H54 (cell line): ENCODE data around the gene SLCO3A1.
"Not testable (repeated sequence)": the region's sequence is repeated elsewhere in the genome, so short reads cannot be mapped to it uniquely, and the experiment has no call there.

Experiments used
- DNase-seq: peaks from one replicate; pipeline ENCODE4 v3.0.0; 2011; ENCODE audit warnings: low spot score, mixed read lengths; ENCODE audit not compliant: insufficient read length
- FAIRE-seq: peaks from 3 replicates; lab custom pipeline; 2011; peaks lifted over from hg19 to GRCh38; lab: Jason Lieb, UNC
- POLR2A ChIP-seq: IDR thresholded peaks from 2 replicates; pipeline ENCODE4 v1.6.1; 2011; ENCODE audit warnings: low read depth, mild to moderate bottlenecking, low read length

Gene SLCO3A1

GRCh38 chr15:92061511-92062195 is 208.1 kb downstream of the SLCO3A1 start:
- DNase-seq = no peak
- FAIRE-seq = no peak
- TF ChIP-seq POLR2A = no peak

GRCh38 chr15:92062505-92062904 is 209.0 kb downstream of the SLCO3A1 start:
- DNase-seq (no peak), FAIRE-seq (no peak)
- no peak for TF ChIP-seq POLR2A

DNA sequence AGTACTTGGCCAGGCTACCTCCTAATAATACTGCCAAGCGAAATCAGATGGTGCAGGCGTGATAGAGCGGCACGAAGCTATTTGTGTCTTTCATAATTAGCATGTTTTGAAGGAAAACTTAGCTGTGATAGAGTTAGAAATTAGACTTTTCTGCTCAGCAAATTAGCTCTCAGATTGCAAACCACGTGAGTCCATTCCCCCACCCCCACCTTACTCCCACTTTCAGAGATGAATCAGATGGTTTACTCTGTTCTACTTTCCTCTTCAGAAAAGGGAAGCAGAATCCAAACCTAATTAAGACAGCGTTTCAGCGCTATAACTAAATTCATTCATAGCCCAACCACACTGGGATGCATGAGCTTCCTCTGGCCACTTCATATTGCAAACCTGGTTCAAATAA is 214.6 kb downstream of the SLCO3A1 start:
- no peak for TF ChIP-seq POLR2A
- DNase-seq = no peak
- no peak for FAIRE-seq

GRCh38 chr15:92069308-92070250 is 216.1 kb downstream of the SLCO3A1 start:
- DNase-seq = peak; percentile 55
- peak; percentile 52 for FAIRE-seq
- no peak for TF ChIP-seq POLR2A

GRCh38 chr15:92070251-92070650 is 216.7 kb downstream of the SLCO3A1 start:
- not testable (repeated sequence) for FAIRE-seq, DNase-seq

DNA sequence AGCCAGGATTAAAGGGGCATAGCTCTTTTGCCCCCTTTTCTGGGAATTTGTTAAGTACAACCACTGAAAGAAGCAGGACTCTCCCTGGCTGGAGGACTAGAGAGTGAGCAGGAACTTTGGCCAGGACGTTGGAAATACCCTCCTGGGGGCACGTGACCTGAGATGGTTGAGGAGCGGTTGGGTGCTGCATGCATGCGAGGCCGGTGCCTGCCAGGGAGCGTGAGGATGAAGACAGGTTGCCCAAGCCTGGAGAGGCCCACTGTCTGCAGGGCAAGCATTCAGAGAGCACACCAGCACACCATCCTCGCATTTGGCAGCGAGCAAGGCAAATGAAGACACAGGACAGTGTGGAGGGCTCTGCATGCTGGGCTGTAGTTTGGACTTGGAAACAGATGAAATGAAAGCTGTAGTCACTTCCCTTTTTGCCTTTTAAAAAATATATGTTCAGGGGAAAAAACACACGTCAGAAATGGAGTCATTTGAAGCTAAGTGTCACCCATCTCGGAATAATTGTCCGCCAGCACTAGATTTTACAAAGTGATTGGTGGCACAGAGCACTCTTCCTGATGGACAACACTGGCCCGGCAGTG is 217.6 kb downstream of the SLCO3A1 start:
- FAIRE-seq = no peak
- no peak for DNase-seq
- no peak for TF ChIP-seq POLR2A

GRCh38 chr15:92073044-92073785 is 219.7 kb downstream of the SLCO3A1 start:
- FAIRE-seq (no peak), DNase-seq (no peak)
- TF ChIP-seq POLR2A = no peak

GRCh38 chr15:92074101-92074500 is 220.6 kb downstream of the SLCO3A1 start:
- no peak for TF ChIP-seq POLR2A
- FAIRE-seq = no peak
- DNase-seq = no peak

DNA sequence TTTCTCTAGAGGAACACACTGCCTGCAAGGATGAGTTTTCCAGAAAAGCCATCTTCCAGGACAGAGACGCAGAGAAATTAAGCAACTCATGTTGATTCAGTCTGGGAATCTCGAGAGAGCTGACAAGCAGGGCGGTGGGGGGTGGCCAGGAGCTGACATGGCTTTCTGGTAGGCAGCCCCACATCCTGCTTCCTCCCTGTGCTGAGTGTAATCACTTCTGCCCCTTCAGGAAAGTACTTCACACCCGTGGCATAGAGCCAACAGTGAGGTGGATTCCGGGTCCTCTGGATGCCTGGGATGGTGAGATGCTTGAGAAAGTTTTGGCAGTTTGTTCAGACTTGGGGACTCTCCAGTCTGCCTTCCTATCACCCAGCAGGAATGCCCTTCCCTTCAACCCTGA is 221.1 kb downstream of the SLCO3A1 start:
- FAIRE-seq = no peak
- no peak for DNase-seq
- TF ChIP-seq POLR2A = no peak

DNA sequence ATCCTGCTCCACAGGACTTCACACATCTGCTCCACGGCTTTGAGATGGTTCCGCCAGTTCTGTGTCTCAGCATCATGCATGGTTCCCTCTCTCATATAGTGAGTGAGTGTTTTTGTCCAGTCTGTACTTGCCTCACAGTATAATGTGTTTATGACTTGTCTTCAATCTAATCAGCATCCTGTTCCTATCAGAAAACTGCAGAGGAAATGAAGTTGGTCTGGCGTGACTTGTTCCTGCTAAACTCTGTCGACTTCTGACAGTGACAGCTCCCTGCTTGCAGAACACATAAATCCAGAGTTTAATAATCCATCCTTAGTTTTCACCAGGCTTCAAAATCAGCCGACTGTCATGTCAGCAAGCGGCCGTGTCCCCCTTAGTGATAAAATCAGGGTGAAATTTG is 222.3 kb downstream of the SLCO3A1 start:
- no peak for DNase-seq
- no peak for FAIRE-seq
- no peak for TF ChIP-seq POLR2A

DNA sequence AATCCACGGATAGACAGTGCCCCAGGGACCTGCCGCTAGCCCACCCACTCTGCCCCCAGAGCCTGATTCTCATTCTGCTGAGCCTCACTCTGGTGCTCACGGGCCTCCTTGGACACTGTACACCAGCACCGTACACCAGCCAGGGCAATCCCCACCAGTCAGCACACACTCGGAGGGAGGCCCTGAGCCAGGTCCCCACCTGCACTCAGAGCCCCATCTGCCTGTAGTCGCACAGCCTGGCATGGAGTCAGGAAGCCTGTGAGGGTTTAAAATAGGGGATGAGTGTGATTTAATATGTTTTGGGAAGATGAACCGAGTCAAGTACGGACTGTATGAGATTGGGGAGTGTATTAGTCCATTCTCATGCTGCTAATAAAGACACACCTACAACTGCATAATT is 223.0 kb downstream of the SLCO3A1 start:
- FAIRE-seq = no peak
- DNase-seq = no peak
- TF ChIP-seq POLR2A = no peak

DNA sequence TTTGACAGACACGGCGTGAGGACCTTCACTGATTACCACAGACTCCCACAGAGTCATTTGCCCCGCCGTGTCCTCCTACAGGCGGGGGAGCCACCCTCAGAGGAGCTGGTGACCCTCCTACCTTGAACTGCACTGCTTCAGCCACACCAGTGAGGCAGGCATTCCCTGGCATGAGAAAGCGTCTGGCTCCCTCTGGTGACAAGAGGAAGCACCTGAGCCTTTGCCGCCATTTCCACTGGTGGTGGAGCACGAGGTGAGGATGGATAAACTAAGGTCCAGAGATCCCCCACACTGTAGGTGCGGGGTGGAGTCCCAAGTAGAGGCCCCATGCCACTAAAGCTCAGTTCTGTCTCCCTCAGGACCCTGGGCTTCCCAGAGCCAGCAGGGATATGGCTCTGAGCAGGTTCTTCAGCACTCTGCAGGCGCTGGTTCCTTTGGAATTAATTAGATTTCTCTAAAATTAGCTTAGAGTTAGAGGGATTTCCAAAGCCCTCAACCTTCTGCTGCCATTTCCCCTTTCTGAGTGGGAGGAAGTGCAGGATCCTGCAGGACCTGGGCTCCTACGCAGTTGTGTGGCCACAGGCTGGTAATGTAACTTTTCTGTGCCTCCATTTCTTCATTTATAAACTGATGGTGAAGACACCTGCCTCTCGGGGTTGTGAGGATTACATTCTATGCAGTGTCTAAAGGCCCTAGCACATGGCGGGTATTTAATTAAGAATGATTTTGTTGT is 224.0 kb downstream of the SLCO3A1 start:
- no peak for TF ChIP-seq POLR2A
- DNase-seq (peak; percentile 45), FAIRE-seq (no peak)

GRCh38 chr15:92078270-92078669 is 224.8 kb downstream of the SLCO3A1 start:
- DNase-seq = no peak
- FAIRE-seq = no peak
- no peak for TF ChIP-seq POLR2A
